ENCODE results near the gene KCNK7. TPM values are rescaled to one million over a fixed set of nuclear protein-coding genes. Genes with fewer than 3 reads are reported as not detected.

The KCNK7 gene
- total RNA-seq, 6 donors from 2014 or later = 0.59 to 3.7 (median 1.7) TPM; not detected in 1

GRCh38 chr11:65581928-65582327 is 13.7 kb downstream of the KCNK7 start:
- H3K4me1 ChIP-seq = peaks cover 20 to 34% (median 28%) of the 10 kb centered on the region in 4 donors

GRCh38 chr11:65580756-65581155 is 14.8 kb downstream of the KCNK7 start:
- DNase-seq (peak in 1 of 2 donors; percentile 56), ATAC-seq (ENCODE audit: low FRiP score in 2 of 2) (no peak)
- Histone ChIP-seq H3K9me3 (no peaks in the 10 kb centered on the region), H3K27me3 (no peaks in the 10 kb centered on the region), H3K36me3 (peaks cover 0 to 66% (median 49%) of the 10 kb centered on the region in 4 donors), H3K27ac (no peak overlapping the region), H3K4me3 (no peak overlapping the region), H3K4me1 (peaks cover 21 to 32% (median 30%) of the 10 kb centered on the region in 4 donors)
- TF ChIP-seq POLR2A (IDR thresholded peaks at IDR 0.05) = no peak
- no peak for TF ChIP-seq POLR2AphosphoS5 (IDR thresholded peaks at IDR 0.05)
- no peak for TF ChIP-seq EP300 (IDR thresholded peaks at IDR 0.05)
- TF ChIP-seq CTCF (IDR thresholded peaks at IDR 0.05) = no peak
- WGBS, 2 donors = 95 to 98% methylated on average over 5 to 8 of the region's 8 CpGs

More at GRCh38 chr11:65581928-65582327, 13.7 kb downstream of the KCNK7 start:
- 95 to 100% methylated on average over 3 of the region's 3 CpGs for WGBS, 2 donors
- H3K27me3 ChIP-seq = no peaks in the 10 kb centered on the region
- no peak for DNase-seq
- TF ChIP-seq EP300 (IDR thresholded peaks at IDR 0.05) = no peak
- no peak for TF ChIP-seq POLR2A (IDR thresholded peaks at IDR 0.05)
- TF ChIP-seq POLR2AphosphoS5 (IDR thresholded peaks at IDR 0.05) = no peak
- TF ChIP-seq CTCF (IDR thresholded peaks at IDR 0.05) = no peak
- peak overlapping the region in 1 of 4 donors; percentile 14 for H3K27ac ChIP-seq
- peaks cover 0 to 78% (median 52%) of the 10 kb centered on the region in 4 donors for H3K36me3 ChIP-seq
- no peak for ATAC-seq (ENCODE audit: low FRiP score in 2 of 2)
- no peaks in the 10 kb centered on the region for H3K9me3 ChIP-seq
- H3K4me3 ChIP-seq = no peak overlapping the region

- 94 to 97% methylated on average over 13 to 19 of the region's 19 CpGs for WGBS, 2 donors
- Histone ChIP-seq H3K4me1 (peaks cover 24 to 36% (median 33%) of the 10 kb centered on the region in 4 donors), H3K9me3 (no peaks in the 10 kb centered on the region), H3K4me3 (no peak overlapping the region), H3K27ac (no peak overlapping the region), H3K27me3 (no peaks in the 10 kb centered on the region), H3K36me3 (peaks cover 0 to 62% (median 44%) of the 10 kb centered on the region in 4 donors)
- DNase-seq (peak in 1 of 2 donors; percentile 64), ATAC-seq (ENCODE audit: low FRiP score in 2 of 2) (no peak)
- no peak for TF ChIP-seq EP300 (IDR thresholded peaks at IDR 0.05)
- TF ChIP-seq POLR2AphosphoS5 (IDR thresholded peaks at IDR 0.05) = no peak
- TF ChIP-seq CTCF (IDR thresholded peaks at IDR 0.05) = no peak
- TF ChIP-seq POLR2A (IDR thresholded peaks at IDR 0.05) = no peak
Measured at GRCh38 chr11:65580031-65580692, 15.4 kb downstream of the KCNK7 start.

- Histone ChIP-seq H3K27ac (peak overlapping the region in 2 of 4 donors; percentile 93 to 98), H3K4me1 (peaks cover 29 to 44% (median 41%) of the 10 kb centered on the region in 4 donors), H3K9me3 (no peaks in the 10 kb centered on the region), H3K4me3 (no peak overlapping the region), H3K36me3 (peaks cover 0 to 56% (median 38%) of the 10 kb centered on the region in 4 donors), H3K27me3 (no peaks in the 10 kb centered on the region)
- no peak for DNase-seq
- ATAC-seq (ENCODE audit: low FRiP score in 2 of 2) = no peak
- WGBS, 2 donors = 77 to 90% methylated on average over 4 of the region's 4 CpGs
- TF ChIP-seq POLR2A (IDR thresholded peaks at IDR 0.05) (no peak), POLR2AphosphoS5 (IDR thresholded peaks at IDR 0.05) (no peak), EP300 (IDR thresholded peaks at IDR 0.05) (no peak), CTCF (IDR thresholded peaks at IDR 0.05) (no peak)
Measured at GRCh38 chr11:65579291-65579690, 16.3 kb downstream of the KCNK7 start.
